Measurements from ENCODE around the gene BMPR1B. TPM values are rescaled to one million over a fixed set of nuclear protein-coding genes. Genes with fewer than 3 reads are reported as not detected.

BMPR1B gene
- total RNA-seq, 4 donors from 2014 or later = 0.17 to 0.88 (median 0.35) TPM

DNA sequence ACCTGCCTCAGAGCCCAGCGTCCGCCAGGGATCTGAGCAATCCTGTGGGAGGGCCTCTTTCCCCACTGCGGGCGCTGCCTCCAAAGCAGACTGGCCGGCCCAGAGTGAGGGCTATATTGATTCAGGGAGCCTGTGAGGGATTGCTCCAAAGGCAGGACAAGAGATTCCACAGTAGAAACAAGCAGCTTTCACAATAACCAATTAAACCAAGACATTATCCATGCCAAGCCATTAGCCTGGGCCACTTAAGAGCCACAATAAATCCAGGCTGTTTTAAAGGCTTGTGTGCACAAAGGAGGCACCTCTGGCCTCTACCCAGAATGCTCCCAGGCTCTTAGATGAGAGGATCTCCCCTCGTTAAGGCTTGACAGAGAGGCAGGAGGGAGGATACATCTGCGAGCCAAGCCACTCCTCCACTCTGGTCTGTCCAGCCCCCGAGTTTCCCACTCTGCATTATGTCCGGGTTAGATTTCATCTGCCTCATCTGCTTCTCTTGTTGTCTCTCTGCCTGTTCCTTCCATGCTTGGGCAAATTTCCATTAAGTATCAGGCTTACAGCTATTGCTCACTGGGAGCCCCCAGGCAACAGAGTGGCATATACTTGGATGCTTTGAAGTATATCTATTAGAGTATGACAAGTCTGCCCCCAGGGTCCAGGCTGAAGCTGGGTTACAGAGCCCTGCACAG, 433.1 kb downstream of the BMPR1B start:
- TF ChIP-seq, protein P1, sequence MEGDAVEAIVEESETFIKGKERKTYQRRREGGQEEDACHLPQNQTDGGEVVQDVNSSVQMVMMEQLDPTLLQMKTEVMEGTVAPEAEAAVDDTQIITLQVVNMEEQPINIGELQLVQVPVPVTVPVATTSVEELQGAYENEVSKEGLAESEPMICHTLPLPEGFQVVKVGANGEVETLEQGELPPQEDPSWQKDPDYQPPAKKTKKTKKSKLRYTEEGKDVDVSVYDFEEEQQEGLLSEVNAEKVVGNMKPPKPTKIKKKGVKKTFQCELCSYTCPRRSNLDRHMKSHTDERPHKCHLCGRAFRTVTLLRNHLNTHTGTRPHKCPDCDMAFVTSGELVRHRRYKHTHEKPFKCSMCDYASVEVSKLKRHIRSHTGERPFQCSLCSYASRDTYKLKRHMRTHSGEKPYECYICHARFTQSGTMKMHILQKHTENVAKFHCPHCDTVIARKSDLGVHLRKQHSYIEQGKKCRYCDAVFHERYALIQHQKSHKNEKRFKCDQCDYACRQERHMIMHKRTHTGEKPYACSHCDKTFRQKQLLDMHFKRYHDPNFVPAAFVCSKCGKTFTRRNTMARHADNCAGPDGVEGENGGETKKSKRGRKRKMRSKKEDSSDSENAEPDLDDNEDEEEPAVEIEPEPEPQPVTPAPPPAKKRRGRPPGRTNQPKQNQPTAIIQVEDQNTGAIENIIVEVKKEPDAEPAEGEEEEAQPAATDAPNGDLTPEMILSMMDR (IDR thresholded peaks at IDR 0.05; ENCODE audit: low read depth) = no peak

DNA sequence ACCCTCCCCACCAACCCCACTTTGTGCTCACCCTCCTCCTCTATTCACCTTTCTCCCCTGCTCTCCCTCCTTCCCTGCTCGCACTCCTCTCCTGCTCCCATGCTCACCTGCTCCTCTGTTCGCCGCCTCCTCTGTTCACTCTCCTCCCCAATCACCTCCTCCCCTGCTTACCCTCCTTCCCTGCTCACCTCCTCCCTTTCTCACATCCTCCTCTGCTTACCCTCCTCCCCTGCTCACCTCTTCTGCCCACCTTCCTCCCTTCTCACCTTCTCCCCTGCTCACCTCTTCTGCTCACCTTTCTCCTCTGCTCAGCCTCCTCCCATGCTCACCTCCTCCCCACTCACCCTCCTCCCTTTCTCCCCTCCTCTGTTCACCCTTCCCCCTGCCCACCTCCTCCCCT, 433.8 kb downstream of the BMPR1B start:
- TF ChIP-seq, protein P1 (IDR thresholded peaks at IDR 0.05; ENCODE audit: low read depth) = no peak

DNA sequence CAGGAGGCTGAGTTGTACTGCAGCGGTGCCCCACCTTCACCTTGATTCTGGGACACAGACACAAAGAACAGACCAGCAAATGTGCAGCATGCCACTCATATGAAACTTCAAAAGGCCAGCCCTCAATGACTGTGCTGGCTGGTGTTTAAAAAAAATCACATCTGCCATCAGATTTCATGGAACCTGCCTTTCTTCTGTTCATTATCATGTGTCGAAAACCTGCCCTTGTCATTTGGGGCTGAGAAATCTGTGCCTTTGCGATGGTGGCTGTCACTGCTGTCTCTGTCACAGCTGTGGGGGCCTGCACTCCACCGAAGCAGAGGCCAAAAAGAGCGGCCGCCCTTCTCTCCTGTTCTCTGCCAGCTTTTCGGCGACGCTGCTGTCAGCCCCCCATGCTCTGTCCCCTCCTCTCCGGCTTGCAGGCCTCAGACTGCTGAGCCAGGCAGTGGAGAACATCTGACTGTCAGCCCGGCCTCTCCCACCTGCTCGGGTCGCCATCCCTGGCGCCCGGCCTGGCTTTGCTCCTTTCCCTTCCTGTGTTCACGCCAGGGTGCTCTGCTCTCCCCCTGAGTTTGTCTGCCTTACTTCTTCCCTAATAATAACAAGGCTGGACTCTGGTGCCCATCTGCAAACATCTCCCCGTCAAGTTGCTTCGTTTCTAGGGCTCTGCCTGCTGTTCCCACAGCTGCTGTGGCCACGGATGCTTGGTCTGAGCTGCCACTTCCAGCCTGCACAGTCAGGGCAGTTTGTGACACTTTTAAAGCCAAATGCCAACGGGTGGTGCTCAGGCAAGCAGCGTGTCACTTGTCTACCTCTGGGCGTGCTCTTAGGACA, 435.9 kb downstream of the BMPR1B start:
- TF ChIP-seq, protein P1 (IDR thresholded peaks at IDR 0.05; ENCODE audit: low read depth) = no peak

DNA sequence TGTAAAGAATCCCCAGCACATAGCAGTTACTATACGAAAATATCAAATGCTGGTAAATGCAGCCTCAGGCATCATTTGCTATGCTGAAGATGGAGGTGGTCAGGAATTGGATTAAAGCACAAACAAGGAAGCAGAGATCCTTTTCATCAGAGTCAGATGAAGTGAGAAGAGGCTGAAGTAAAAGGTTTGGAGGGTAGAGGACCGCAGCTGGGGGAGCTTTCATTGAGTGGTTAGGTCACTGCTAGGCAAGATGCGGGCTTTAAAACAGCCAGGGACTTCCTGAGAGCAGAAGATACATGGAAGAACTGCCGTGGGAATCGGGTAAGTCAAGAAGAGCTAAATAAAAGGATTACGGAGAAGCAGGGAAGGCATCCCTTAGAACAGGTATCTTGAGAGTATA, 439.6 kb downstream of the BMPR1B start:
- TF ChIP-seq, protein P1 (IDR thresholded peaks at IDR 0.05; ENCODE audit: low read depth) = no peak

DNA sequence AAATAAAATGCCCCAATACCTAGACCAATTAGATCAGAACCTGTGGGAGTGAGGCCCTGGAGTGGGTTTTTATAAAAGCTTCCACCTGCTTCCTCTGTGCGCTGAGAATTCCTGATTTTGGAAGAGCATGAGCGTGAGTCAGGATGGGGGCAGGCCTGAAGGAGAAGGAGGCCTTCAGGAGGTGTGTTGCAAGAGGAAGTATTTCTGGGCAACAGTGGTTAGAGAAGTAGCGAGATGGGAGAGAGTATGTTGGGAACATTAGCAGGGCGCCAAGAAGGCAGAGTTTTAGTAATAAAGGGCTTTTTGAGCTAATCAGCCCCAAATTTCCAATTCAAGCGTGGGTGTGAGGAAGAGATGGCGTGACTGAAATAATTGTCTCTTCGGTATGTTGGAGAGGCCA, 441.2 kb downstream of the BMPR1B start:
- TF ChIP-seq, protein P1 (IDR thresholded peaks at IDR 0.05; ENCODE audit: low read depth) = no peak

DNA sequence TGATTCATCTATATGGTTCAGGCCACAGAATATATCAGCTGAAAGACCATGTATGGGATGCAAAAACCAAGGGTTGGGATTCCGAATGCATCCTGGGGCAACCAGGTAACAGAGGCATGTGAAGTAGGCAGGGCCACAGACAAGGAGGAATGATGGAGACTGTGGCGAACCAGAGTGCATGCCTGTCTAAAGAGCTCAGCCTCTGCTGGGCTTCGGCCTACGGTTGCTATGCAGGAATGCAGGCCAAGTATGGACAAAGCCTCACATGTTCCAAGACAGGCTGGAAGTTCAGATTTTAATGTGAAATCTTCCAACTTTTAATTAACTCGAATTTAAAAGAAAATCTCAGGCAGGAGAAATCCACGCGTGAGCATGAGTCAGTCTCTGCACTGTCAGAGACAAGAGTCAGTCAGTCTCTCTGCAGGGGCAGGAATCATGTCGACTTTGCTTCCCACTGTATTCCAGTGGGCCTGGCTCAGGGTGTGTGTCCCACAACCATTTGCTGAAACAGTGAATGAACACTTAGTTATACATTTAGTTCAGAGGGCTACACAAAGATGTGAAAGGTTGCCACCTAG, 446.6 kb downstream of the BMPR1B start:
- TF ChIP-seq, protein P1 (IDR thresholded peaks at IDR 0.05; ENCODE audit: low read depth) = no peak

DNA sequence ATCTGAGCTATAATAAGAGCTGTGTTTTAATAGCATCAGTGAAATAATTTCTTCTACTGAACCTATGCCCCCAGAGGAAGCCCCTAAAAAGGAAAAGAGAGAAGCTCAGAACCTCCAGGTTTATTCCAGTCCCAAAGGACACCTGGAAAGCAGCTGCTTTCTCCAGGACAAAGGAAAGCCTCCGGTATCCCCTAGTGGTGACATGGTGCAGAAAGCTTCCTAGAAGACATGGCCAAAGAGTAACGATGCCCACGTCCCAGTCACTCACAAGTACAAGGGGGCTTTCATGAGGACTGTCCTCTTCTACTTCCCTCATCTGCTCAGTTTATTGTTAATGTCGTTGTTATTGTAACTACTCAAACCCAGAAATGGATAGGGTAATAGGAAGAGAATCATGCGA, 447.1 kb downstream of the BMPR1B start:
- TF ChIP-seq, protein P1 (IDR thresholded peaks at IDR 0.05; ENCODE audit: low read depth) = no peak

Measured in subcutaneous adipose tissue (tissue), 4 donors.